DOHH2 (cell line): ENCODE data around the gene DDX1.

Source experiments
- H3F3A ChIP-seq: fragments of 200-600 bp; sonication (generic), shearing (Covaris generic); 2 replicates; pipeline ENCODE4 v1.6.0; 2016; ENCODE audit warnings: antibody characterized with exemption, mild to moderate bottlenecking; ENCODE audit not compliant: control insufficient read depth, insufficient read depth
- H3K27ac ChIP-seq: fragments of 200-600 bp; sonication (generic); 2 replicates; pipeline ENCODE4 v1.5.1; 2014; ENCODE audit warnings: low read depth, mild to moderate bottlenecking, low read length, moderate library complexity
- H3K27me3 ChIP-seq: fragments of 200-600 bp; sonication (generic); 2 replicates; pipeline ENCODE4 v1.6.1; 2014; ENCODE audit warnings: mild to moderate bottlenecking, low read length, mixed read lengths; ENCODE audit not compliant: control insufficient read depth
- H3K36me3 ChIP-seq: fragments of 200-600 bp; sonication (generic); 2 replicates; pipeline ENCODE4 v1.6.1; 2014; ENCODE audit warnings: mild to moderate bottlenecking, low read length, moderate library complexity, mixed read lengths; ENCODE audit not compliant: control insufficient read depth
- H3K4me1 ChIP-seq: fragments of 200-600 bp; sonication (generic); 2 replicates; pipeline ENCODE4 v1.6.1; 2014; ENCODE audit warnings: mild to moderate bottlenecking, low read length, mixed read lengths; ENCODE audit not compliant: control insufficient read depth
- H3K4me2 ChIP-seq: fragments of 200-600 bp; sonication (generic); 2 replicates; pipeline ENCODE4 v1.6.0; 2014; ENCODE audit warnings: mild to moderate bottlenecking, low read length, moderate library complexity
- H3K4me3 ChIP-seq: fragments of 200-600 bp; sonication (generic); 2 replicates; pipeline ENCODE4 v1.5.1; 2014; ENCODE audit warnings: mild to moderate bottlenecking, low read length, mixed read lengths
- H3K79me2 ChIP-seq: fragments of 200-600 bp; sonication (generic); 2 replicates; pipeline ENCODE4 v1.6.1; 2014; ENCODE audit warnings: mild to moderate bottlenecking, low read length, mixed read lengths; ENCODE audit not compliant: control insufficient read depth
- H3K9me2 ChIP-seq: fragments of 200-600 bp; sonication (generic); replicated peaks from 2 replicates; pipeline ENCODE4 v1.6.1; 2014; ENCODE audit warnings: mild to moderate bottlenecking, low read length, mixed read lengths; ENCODE audit not compliant: control insufficient read depth
- H3K9me3 ChIP-seq: fragments of 200-600 bp; sonication (generic); 2 replicates; pipeline ENCODE4 v1.6.1; 2014; ENCODE audit warnings: antibody characterized with exemption, low read length, mixed read lengths; ENCODE audit not compliant: control insufficient read depth, insufficient read depth
- H4K20me1 ChIP-seq: fragments of 200-600 bp; sonication (generic); 2 replicates; pipeline ENCODE4 v1.6.0; 2014; ENCODE audit warnings: low read depth, mild to moderate bottlenecking, antibody characterized with exemption, low read length, moderate library complexity; ENCODE audit not compliant: control insufficient read depth, insufficient read depth
- CTCF ChIP-seq: fragments of 200-600 bp; sonication (generic); IDR thresholded peaks from one replicate; pipeline ENCODE4 v1.5.1; 2014; ENCODE audit warnings: antibody characterized with exemption, mild to moderate bottlenecking, low read depth, low read length; ENCODE audit not compliant: poor library complexity, severe bottlenecking
- EZH2phosphoT487 ChIP-seq: fragments of 200-600 bp; sonication (generic); IDR thresholded peaks from 2 replicates; pipeline ENCODE4 v1.6.1; 2017; ENCODE audit warnings: borderline replicate concordance, mild to moderate bottlenecking, antibody characterized with exemption, low read length, moderate library complexity, mixed read lengths

DDX1 gene

GRCh38 chr2:15560988-15561573 lies 30.6 kb upstream of the DDX1 start, which contains the start of gene NBAS:
Gene NBAS (minus strand): TSS chr2:15561334. CDS start chr2:15561304, 30 bp downstream.
- Histone ChIP-seq H3K27me3 (no peaks in the 10 kb centered on the region), H3K4me2 (peak within 1 kb of the TSS; percentile 78), H3K79me2 (peaks cover 32% of the 10 kb centered on the region), H3F3A (no peaks in the 10 kb centered on the region), H3K36me3 (no peaks in the 10 kb centered on the region), H4K20me1 (no peaks in the 10 kb centered on the region), H3K4me1 (peaks cover 22% of the 10 kb centered on the region), H3K9me2 (no peaks in the 10 kb centered on the region), H3K9me3 (no peaks in the 10 kb centered on the region), H3K4me3 (peak within 1 kb of the TSS; percentile 85), H3K27ac (peak within 1 kb of the TSS; percentile 12; the same call in 1 of the 2 replicates)
- TF ChIP-seq EZH2phosphoT487 = no peak
- no peak for TF ChIP-seq CTCF

- H3K4me1 ChIP-seq = peaks cover 22% of the 10 kb centered on the region
- H3K4me2 ChIP-seq = peak overlapping the region; percentile 78
- no peaks in the 10 kb centered on the region for H3K36me3 ChIP-seq
- peak overlapping the region; percentile 12; the same call in 1 of the 2 replicates for H3K27ac ChIP-seq
- TF ChIP-seq EZH2phosphoT487 = no peak
- TF ChIP-seq CTCF = no peak
- no peaks in the 10 kb centered on the region for H3K9me2 ChIP-seq
- no peaks in the 10 kb centered on the region for H4K20me1 ChIP-seq
- peaks cover 32% of the 10 kb centered on the region for H3K79me2 ChIP-seq
- H3K9me3 ChIP-seq = no peaks in the 10 kb centered on the region
- H3F3A ChIP-seq = no peaks in the 10 kb centered on the region
- H3K27me3 ChIP-seq = no peaks in the 10 kb centered on the region
- H3K4me3 ChIP-seq = peak overlapping the region; percentile 85
Measured at GRCh38 chr2:15561574-15562344, 29.9 kb upstream of the DDX1 start.

- peaks cover 22% of the 10 kb centered on the region for H3K4me1 ChIP-seq
- H3K4me2 ChIP-seq = peak overlapping the region; percentile 78; the same call in 1 of the 2 replicates
- H3K9me2 ChIP-seq = no peaks in the 10 kb centered on the region
- TF ChIP-seq CTCF = no peak
- no peak for TF ChIP-seq EZH2phosphoT487
- H3K9me3 ChIP-seq = no peaks in the 10 kb centered on the region
- no peak overlapping the region for H3K4me3 ChIP-seq
- peaks cover 32% of the 10 kb centered on the region for H3K79me2 ChIP-seq
- no peaks in the 10 kb centered on the region for H3K27me3 ChIP-seq
- H4K20me1 ChIP-seq = no peaks in the 10 kb centered on the region
- H3K27ac ChIP-seq = no peak overlapping the region
- H3K36me3 ChIP-seq = no peaks in the 10 kb centered on the region
- no peaks in the 10 kb centered on the region for H3F3A ChIP-seq
Measured at GRCh38 chr2:15562354-15563031, 29.2 kb upstream of the DDX1 start.
